ENCODE measurements around the gene PREPL. TPM values are rescaled to one million over a fixed set of nuclear protein-coding genes. Genes with fewer than 3 reads are reported as not detected.

Gene PREPL
- total and polyA plus RNA-seq, 2 of the 13 experiments (the other 11 are each of a cell fraction or from before 2014, with no cell fraction given), result 19.7 to 34.3 TPM

DNA sequence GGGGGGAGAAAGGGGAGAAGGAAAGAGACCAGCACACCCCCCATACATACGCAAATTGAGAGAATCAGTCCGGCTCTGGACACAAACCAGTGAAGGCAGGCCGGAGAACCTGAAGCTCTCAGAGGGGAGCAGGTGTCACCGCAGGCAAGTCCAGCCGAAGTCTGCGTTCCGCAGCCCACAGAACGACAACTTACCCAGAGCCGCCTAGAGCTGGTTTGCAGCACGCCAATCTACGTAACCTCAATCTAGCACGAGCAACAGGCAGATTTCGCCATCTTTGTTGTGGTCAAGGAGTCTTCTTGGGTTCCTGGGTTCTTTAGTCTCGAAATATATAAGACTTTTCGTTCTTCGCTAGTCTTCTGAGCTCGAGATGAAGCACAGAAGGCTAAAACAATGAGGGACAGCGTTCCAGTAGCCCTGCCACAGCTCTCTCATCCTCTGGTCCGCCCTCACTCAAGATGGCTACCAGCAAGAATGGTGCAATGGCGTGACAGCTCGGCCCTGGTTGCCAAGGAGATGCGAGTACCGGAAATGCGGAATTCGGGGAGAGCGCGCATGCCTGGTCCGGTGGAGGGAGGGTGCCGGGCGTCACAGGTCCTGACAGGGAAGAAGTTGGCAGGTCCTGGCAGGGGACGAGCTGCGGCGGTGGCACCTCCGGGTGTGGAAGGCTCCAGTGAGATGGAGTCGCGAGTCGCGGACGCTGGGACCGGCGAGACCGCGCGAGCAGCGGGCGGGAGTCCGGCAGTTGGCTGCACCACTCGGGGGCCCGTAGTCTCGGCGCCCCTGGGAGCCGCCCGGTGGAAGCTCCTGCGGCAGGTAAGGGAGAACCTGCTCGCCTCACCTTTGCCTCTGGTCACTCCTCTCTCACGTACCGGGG is at the start of gene PREPL, which contains the start of gene CAMKMT (continued):
- TF ChIP-seq, protein P1, sequence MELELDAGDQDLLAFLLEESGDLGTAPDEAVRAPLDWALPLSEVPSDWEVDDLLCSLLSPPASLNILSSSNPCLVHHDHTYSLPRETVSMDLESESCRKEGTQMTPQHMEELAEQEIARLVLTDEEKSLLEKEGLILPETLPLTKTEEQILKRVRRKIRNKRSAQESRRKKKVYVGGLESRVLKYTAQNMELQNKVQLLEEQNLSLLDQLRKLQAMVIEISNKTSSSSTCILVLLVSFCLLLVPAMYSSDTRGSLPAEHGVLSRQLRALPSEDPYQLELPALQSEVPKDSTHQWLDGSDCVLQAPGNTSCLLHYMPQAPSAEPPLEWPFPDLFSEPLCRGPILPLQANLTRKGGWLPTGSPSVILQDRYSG (CRISPR knock-in tag; IDR thresholded peaks at IDR 0.05), result no peak
- TF ChIP-seq MED1 (CRISPR knock-in tag; IDR thresholded peaks at IDR 0.05) (peak; percentile 77), ZBTB8A (CRISPR knock-in tag; IDR thresholded peaks at IDR 0.05; ENCODE audit: borderline replicate concordance, low read depth) (no peak; the same call in 1 of the 2 replicates), ERF (CRISPR knock-in tag; IDR thresholded peaks at IDR 0.05) (peak; percentile 84), ZFP36L1 (CRISPR knock-in tag; IDR thresholded peaks at IDR 0.05) (peak; percentile 13; the same call in 1 of the 2 replicates), ZNF382 (CRISPR knock-in tag; IDR thresholded peaks at IDR 0.05; ENCODE audit: borderline replicate concordance) (no peak), MBNL3 (CRISPR knock-in tag; conservative IDR thresholded peaks at IDR 0.05) (no peak), KAT8 (CRISPR knock-in tag; IDR thresholded peaks at IDR 0.05) (peak; percentile 89), ZNF468 (CRISPR knock-in tag; IDR thresholded peaks at IDR 0.05) (no peak), HNRNPH1 (optimal IDR thresholded peaks at IDR 0.05; ENCODE audit: low read depth, low read length) (no peak), ZNF33B (CRISPR knock-in tag; IDR thresholded peaks at IDR 0.05) (no peak; the same call in 1 of the 2 replicates), ZNF235 (CRISPR knock-in tag; IDR thresholded peaks at IDR 0.05; ENCODE audit: borderline replicate concordance) (no peak; the same call in 1 of the 2 replicates), ZNF644 (CRISPR knock-in tag; IDR thresholded peaks at IDR 0.05; ENCODE audit: low read depth) (no peak; the same call in 1 of the 2 replicates), NCOA5 (CRISPR knock-in tag; IDR thresholded peaks at IDR 0.05) (no peak), TCF7 (IDR thresholded peaks at IDR 0.05; ENCODE audit: low read depth) (no peak), RBAK (CRISPR knock-in tag; IDR thresholded peaks at IDR 0.05) (no peak), SNAPC2 (CRISPR knock-in tag; IDR thresholded peaks at IDR 0.05) (0 out of 2 replicates have a peak, but pooled peaks have one; percentile 21), PLRG1 (conservative IDR thresholded peaks at IDR 0.05) (no peak), EHMT2 (IDR thresholded peaks at IDR 0.05; ENCODE audit: borderline replicate concordance, low read depth, low read length) (peak; percentile 96; the same call in 1 of the 2 replicates), KDM6A (CRISPR knock-in tag; IDR thresholded peaks at IDR 0.05; ENCODE audit: low read depth) (peak; percentile 32; the same call in 1 of the 2 replicates), ZNF850 (CRISPR knock-in tag; conservative IDR thresholded peaks at IDR 0.05) (no peak), KLF12 (CRISPR knock-in tag; IDR thresholded peaks at IDR 0.05; ENCODE audit: borderline replicate concordance) (no peak)
- TF ChIP-seq, protein P2, sequence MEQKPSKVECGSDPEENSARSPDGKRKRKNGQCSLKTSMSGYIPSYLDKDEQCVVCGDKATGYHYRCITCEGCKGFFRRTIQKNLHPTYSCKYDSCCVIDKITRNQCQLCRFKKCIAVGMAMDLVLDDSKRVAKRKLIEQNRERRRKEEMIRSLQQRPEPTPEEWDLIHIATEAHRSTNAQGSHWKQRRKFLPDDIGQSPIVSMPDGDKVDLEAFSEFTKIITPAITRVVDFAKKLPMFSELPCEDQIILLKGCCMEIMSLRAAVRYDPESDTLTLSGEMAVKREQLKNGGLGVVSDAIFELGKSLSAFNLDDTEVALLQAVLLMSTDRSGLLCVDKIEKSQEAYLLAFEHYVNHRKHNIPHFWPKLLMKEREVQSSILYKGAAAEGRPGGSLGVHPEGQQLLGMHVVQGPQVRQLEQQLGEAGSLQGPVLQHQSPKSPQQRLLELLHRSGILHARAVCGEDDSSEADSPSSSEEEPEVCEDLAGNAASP (CRISPR knock-in tag; IDR thresholded peaks at IDR 0.05; ENCODE audit: borderline replicate concordance), result peak; percentile 75
- TF ChIP-seq, protein P3, sequence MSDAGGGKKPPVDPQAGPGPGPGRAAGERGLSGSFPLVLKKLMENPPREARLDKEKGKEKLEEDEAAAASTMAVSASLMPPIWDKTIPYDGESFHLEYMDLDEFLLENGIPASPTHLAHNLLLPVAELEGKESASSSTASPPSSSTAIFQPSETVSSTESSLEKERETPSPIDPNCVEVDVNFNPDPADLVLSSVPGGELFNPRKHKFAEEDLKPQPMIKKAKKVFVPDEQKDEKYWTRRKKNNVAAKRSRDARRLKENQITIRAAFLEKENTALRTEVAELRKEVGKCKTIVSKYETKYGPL (CRISPR knock-in tag; IDR thresholded peaks at IDR 0.05), result peak; percentile 81; the same call in 1 of the 2 replicates
- TF ChIP-seq, protein P4, sequence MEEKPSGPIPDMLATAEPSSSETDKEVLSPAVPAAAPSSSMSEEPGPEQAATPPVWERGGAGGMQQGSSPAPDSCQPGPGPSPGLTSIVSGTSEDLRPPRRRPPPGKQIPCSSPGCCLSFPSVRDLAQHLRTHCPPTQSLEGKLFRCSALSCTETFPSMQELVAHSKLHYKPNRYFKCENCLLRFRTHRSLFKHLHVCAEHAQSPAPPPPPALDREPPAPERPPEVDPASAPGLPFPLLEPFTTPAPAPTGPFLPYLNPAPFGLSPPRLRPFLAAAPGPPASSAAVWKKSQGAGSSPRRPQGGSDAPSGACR (CRISPR knock-in tag; IDR thresholded peaks at IDR 0.05), result peak; percentile 96
- TF ChIP-seq, protein P5, sequence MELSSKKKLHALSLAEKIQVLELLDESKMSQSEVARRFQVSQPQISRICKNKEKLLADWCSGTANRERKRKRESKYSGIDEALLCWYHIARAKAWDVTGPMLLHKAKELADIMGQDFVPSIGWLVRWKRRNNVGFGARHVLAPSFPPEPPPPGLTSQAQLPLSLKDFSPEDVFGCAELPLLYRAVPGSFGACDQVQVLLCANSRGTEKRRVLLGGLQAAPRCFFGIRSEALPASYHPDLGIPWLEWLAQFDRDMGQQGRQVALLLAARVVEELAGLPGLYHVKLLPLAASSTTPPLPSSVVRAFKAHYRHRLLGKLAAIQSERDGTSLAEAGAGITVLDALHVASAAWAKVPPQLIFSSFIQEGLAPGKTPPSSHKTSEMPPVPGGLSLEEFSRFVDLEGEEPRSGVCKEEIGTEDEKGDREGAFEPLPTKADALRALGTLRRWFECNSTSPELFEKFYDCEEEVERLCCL (CRISPR knock-in tag; IDR thresholded peaks at IDR 0.05; ENCODE audit: borderline replicate concordance), result no peak; the same call in 1 of the 2 replicates
